C4-2B (cell line): ENCODE data around the gene NPTN.
"Not testable (repeated sequence)": the region's sequence is repeated elsewhere in the genome, so short reads cannot be mapped to it uniquely, and the experiment has no call there.

Experiments used
- H3K27ac ChIP-seq: fragments of 450-650 bp; 2 replicates; pipeline ENCODE4 v1.5.1; 2017
- ZFX ChIP-seq: fragments of 450-650 bp; IDR thresholded peaks from 2 replicates; pipeline ENCODE4 v1.6.1; 2017
- TF ChIP-seq, protein P1 (sequence below): fragments of 450-650 bp; conservative IDR thresholded peaks from 2 replicates; pipeline ENCODE4 v1.5.1; 2017; ENCODE audit warnings: mild to moderate bottlenecking

NPTN gene

DNA sequence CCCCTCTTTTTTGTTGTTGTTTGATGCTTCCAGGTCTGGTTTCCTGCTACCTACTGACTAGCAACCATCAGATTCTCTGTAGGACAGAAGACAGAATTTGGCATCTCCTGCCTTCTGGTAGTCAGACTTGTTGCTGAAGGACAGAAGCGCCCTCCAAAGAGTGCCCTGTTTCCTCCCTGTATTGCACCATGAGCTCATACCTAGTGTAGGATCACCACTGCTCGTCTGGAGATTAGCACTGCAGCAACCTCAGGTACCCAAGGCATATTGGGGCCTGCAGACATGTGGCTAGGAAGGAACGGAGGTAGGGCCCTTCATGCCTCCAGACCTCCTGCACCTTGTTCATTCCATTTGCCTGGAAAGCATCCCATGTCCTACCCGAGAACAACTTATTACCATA is 78.1 kb downstream of the NPTN start:
- TF ChIP-seq ZFX = no peak
- TF ChIP-seq, protein P1, sequence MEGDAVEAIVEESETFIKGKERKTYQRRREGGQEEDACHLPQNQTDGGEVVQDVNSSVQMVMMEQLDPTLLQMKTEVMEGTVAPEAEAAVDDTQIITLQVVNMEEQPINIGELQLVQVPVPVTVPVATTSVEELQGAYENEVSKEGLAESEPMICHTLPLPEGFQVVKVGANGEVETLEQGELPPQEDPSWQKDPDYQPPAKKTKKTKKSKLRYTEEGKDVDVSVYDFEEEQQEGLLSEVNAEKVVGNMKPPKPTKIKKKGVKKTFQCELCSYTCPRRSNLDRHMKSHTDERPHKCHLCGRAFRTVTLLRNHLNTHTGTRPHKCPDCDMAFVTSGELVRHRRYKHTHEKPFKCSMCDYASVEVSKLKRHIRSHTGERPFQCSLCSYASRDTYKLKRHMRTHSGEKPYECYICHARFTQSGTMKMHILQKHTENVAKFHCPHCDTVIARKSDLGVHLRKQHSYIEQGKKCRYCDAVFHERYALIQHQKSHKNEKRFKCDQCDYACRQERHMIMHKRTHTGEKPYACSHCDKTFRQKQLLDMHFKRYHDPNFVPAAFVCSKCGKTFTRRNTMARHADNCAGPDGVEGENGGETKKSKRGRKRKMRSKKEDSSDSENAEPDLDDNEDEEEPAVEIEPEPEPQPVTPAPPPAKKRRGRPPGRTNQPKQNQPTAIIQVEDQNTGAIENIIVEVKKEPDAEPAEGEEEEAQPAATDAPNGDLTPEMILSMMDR = no peak
- H3K27ac ChIP-seq = no peak overlapping the region

DNA sequence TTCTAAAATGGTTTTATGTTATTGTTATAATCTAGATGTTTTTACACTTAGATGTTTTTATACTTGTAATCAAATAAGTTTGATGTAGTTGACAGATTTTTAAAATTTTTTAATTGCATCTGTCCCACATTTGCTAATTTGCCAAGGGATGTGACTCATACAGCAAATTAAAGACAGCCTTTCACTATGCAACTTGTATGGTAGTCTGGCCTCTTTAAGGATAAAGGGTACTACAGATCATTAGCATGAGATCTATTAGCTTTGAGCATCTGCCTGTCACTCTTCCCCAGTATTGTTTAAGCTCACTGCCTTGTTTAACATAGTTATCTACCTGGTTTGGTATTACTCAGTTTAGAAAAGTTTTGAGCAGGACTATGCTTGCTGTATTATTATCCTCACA is 83.0 kb downstream of the NPTN start:
- TF ChIP-seq ZFX = no peak
- TF ChIP-seq, protein P1 = no peak

DNA sequence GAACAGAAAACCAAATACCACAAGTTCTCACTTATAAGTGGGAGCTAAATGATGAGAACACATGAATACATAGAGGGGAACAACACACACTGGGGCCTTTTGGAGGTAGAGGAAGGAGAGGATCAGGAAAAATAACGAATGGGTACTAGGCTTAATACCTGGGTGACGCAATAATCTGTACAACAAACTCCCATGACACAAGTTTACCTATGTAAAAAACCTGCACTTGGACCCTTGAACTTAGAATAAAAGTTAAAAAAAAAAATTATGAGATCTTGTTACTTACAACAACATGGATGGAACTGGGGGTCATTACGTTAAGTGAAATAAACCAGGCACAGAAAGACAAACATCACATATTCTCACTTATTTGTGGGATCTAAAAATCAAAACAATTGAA is 84.3 kb downstream of the NPTN start:
- H3K27ac ChIP-seq = not testable (repeated sequence)

More for the DNA sequence above, 83.0 kb downstream of the NPTN start:
- no peak overlapping the region for H3K27ac ChIP-seq

DNA sequence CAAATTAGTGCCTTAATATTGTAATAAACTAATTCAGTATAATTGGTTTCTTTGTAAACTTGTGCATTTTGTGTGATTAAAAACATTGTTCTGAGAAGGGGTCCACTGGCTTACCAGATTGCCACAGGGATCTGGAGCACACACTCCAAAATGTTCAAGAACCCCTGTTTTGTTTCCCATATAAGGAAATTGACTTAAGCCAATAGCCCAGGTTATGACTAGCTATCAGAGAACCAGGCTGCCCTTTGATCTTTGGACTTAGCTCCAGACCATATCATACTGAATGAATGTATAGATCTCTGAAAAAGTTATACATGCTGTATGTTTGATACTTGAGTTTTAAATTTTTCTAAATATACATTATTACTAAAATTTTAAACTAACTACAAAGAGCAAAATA is 91.7 kb downstream of the NPTN start:
- TF ChIP-seq ZFX = no peak
- TF ChIP-seq, protein P1 = no peak
- H3K27ac ChIP-seq = no peak overlapping the region

DNA sequence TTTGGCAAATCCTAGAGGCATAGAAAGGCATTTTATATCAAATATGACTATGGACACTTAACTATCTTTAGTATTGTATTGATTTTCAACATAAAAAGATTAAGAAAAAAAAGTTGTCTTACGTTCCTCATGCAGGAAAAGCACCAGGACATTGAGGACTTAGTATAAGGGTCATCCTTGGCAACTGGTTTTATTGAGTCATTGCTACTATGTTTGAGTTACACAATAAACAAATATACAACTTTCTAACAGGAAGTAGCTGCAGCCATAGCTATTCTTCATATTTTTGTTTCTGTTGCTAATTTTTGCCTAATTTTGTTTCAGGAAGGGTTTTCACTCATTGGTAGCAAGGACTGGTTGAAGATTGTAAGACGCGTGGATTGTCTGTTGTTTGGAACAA is 93.0 kb downstream of the NPTN start:
- TF ChIP-seq, protein P1 = 0 out of 2 replicates have a peak, but pooled peaks have one; percentile 8
- no peak for TF ChIP-seq ZFX
- no peak overlapping the region for H3K27ac ChIP-seq

DNA sequence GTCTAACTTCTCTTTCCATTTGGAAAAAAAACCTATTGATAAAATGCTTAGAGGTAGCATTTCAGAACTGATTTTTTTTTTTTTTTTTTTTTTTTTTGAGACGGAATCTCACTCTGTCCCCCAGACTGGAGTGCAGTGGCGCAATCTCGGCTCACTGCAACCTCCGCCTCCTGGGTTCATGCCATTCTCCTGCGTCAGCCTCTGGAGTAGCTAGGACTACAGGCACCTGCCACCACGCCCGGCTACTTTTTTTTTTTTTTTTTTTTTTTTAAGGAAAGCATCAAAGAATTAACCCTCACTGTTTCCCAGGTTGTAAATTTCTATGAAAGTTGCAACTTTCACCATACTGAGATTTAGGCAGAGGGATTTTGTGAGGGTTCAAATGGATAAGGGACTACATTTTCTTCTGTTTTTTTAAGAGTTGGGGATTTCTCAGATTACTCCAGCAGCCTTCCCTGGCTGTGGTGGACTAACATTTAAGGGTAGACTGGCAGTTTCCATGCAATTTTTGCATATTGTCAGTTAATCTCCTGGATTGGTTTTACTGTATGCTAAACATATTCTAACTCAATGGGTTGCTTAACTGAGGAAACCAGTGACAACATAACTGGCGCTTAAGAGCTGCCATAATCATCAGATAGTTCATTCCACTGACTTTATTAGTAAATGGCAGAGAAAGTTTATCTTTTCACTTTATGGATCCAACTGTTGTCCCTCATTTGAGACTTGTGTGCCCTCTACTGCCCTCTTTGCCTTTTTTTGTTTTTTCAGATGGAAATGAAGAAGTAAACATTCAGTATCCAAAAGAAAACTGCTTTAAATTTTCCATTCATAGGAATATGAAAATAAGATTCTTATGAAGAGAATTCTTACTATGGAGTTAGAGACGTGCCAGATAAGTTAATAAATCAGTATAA is 93.7 kb downstream of the NPTN start:
- TF ChIP-seq ZFX = no peak
- TF ChIP-seq, protein P1 = peak; percentile 23
- no peak overlapping the region for H3K27ac ChIP-seq

DNA sequence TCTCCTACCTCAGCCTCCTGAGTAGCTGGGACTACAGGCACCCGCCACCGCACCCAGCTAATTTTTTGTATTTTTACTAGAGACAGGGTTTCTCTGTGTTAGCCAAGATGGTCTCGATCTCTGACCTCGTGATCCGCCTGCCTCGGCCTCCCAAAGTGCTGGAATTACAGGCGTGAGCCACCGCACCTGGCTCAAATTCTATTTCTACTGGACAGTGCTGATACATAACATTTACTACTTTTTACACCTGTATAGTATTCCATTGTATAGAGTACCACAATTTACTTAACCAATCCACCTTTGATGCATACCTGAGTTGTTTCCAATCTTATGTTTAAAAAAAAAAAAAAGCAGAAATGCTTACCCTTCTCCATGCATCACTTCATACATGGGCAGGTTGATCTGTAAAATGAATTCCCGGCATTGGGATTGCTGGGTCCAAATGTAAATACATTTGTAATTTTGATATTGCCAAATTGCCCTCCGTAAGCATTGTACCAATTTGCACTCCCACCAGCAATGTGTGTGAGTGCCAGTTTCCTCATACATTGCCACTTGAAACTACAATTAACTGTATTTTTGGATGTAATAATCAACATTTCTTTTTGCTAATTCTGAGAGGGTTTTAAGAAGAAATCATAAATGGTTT is 94.5 kb downstream of the NPTN start:
- H3K27ac ChIP-seq = no peak overlapping the region
- TF ChIP-seq, protein P1 = no peak
- no peak for TF ChIP-seq ZFX
